Kidney (tissue), 14 donors: ENCODE measurements around the gene ULK3. TPM values are rescaled to one million over a fixed set of nuclear protein-coding genes. Genes with fewer than 3 reads are reported as not detected.

Experiments used
- DNase-seq, 5 donors: peaks; one replicate each; pipeline ENCODE4 v3.0.0-alpha.2; 2013 to 2020
- FAIRE-seq: peaks from 2 replicates; lab custom pipeline; 2012; peaks lifted over from hg19 to GRCh38; lab: Jason Lieb, UNC
- H3K27ac ChIP-seq, 2 donors: one replicate each; pipeline ENCODE4 v1.7.0; 2013; ENCODE audit warnings: low read depth in 2 of 2, low read length in 2 of 2, inconsistent platforms in 1 of 2
- H3K27me3 ChIP-seq: one replicate; pipeline ENCODE4 v1.7.1; 2013; ENCODE audit warnings: low read length, inconsistent platforms; ENCODE audit not compliant: control insufficient read depth, insufficient read depth
- H3K36me3 ChIP-seq, 3 donors: one replicate each; pipeline versions ENCODE4 v1.7.0 to v1.7.1; 2013; ENCODE audit warnings: low read length in 3 of 3, control low read depth in 1 of 3, inconsistent platforms in 1 of 3; ENCODE audit not compliant: insufficient read depth in 3 of 3, control insufficient read depth in 2 of 3
- H3K4me1 ChIP-seq, 3 donors: one replicate each; pipeline versions ENCODE4 v1.7.0 to v1.7.1; 2013; ENCODE audit warnings: low read length in 3 of 3, inconsistent platforms in 1 of 3, low read depth in 1 of 3; ENCODE audit not compliant: control insufficient read depth in 2 of 3, insufficient read depth in 2 of 3
- H3K4me3 ChIP-seq, 3 donors: one replicate each; pipeline versions ENCODE4 v1.7.0 to v1.8.1; 2013; ENCODE audit warnings: low read length in 3 of 3, control low read depth in 1 of 3, inconsistent platforms in 1 of 3
- H3K9ac ChIP-seq, 3 donors: one replicate each; pipeline versions ENCODE4 v1.7.0 to v1.7.1; 2013; ENCODE audit warnings: low read length in 3 of 3, control low read depth in 1 of 3, inconsistent platforms in 1 of 3
- H3K9me3 ChIP-seq, 3 donors: one replicate each; pipeline versions ENCODE4 v1.7.0 to v1.7.1; 2013; ENCODE audit warnings: low read length in 3 of 3, control low read depth in 1 of 3, inconsistent platforms in 1 of 3; ENCODE audit not compliant: control insufficient read depth in 2 of 3, insufficient read depth in 1 of 3
- intact Hi-C: fragments of 100-400 bp; cut with DNase I; formaldehyde crosslinking; loops from one replicate; pipeline ENCODE4 v1.11.1; 2022
- polyA plus RNA-seq: library from polyadenylated mRNA; stranded (reverse); fragments of 350-450 nt; fragmentation: Illumina TruSeq; extraction: RNeasy Lipid Tissue Mini Kit (QIAGEN cat#74804); gene quantifications from one replicate; pipeline ENCODE4 v1.2.3, GENCODE V29; 2014; ENCODE audit warnings: low read depth, low replicate concordance; ENCODE audit not compliant: insufficient read depth
- total RNA-seq: library from RNA; stranded (reverse); fragmentation: NEBNext Ultra II Directional; extraction: Animal tissue kit (Norgen Biotek cat#: 25700); gene quantifications from one replicate; pipeline ENCODE4 v1.2.1, GENCODE V29; 2021
- TF ChIP-seq, protein P1 (sequence below): IDR thresholded peaks from 3 replicates; pipeline ENCODE4 v1.5.1; 2012; ENCODE audit warnings: mild to moderate bottlenecking, moderate library complexity, borderline replicate concordance; ENCODE audit not compliant: insufficient read depth; ENCODE audit errors: extremely low read depth
- donor health status: control.
- donor health status: control.
- donor health status: control.
- donor health status: control.
- donor health status: control.
- donor health status: DM: yes; HTN: yes; CAD: no.
- donor health status: Normal renal cell carcinoma (clear cell type).

The ULK3 gene
- total and polyA plus RNA-seq, 2 donors from 2014 or later: 34.5 to 36.1 TPM

GRCh38 chr15:74869726-74870407, 26.9 kb upstream of the ULK3 start:
- DNase-seq: peak in 3 of 5 donors; percentile 31 to 69 (median 47)
- intact Hi-C loops: no loop called here
- peak overlapping the region; percentile 81 to 82 for H3K27ac ChIP-seq
- peaks cover 8 to 47% (median 45%) of the 10 kb centered on the region in 3 donors for H3K4me1 ChIP-seq
- H3K36me3 ChIP-seq: no peaks in the 10 kb centered on the region
- no peak for FAIRE-seq
- H3K4me3 ChIP-seq: peak overlapping the region in 2 of 3 donors; percentile 39 to 56
- TF ChIP-seq, protein P1, sequence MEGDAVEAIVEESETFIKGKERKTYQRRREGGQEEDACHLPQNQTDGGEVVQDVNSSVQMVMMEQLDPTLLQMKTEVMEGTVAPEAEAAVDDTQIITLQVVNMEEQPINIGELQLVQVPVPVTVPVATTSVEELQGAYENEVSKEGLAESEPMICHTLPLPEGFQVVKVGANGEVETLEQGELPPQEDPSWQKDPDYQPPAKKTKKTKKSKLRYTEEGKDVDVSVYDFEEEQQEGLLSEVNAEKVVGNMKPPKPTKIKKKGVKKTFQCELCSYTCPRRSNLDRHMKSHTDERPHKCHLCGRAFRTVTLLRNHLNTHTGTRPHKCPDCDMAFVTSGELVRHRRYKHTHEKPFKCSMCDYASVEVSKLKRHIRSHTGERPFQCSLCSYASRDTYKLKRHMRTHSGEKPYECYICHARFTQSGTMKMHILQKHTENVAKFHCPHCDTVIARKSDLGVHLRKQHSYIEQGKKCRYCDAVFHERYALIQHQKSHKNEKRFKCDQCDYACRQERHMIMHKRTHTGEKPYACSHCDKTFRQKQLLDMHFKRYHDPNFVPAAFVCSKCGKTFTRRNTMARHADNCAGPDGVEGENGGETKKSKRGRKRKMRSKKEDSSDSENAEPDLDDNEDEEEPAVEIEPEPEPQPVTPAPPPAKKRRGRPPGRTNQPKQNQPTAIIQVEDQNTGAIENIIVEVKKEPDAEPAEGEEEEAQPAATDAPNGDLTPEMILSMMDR: no peak
- H3K27me3 ChIP-seq: no peaks in the 10 kb centered on the region
- H3K9ac ChIP-seq: peak overlapping the region in 2 of 3 donors; percentile 19 to 75
- H3K9me3 ChIP-seq: no peaks in the 10 kb centered on the region

DNA sequence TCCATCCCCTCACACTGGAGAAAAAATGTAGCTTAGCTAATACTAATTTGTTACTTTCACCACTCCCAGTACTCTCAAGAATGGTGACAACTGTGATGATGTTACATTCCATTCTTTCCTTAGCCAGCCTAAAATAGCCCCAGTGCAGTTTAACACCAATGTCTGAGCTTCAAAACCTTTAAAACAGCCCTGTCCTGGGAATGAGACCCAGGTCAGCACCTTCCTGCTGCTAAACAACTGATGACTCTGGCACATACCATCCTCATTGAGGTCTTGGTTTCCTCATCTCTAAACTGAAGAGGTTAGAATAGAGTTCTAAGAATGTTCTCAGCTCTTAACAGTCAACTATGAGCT, 26.4 kb upstream of the ULK3 start:
- H3K9me3 ChIP-seq: no peaks in the 10 kb centered on the region
- intact Hi-C loops: no loop called here
- H3K27ac ChIP-seq: peak overlapping the region; percentile 81 to 82
- H3K4me1 ChIP-seq: peaks cover 8 to 50% (median 45%) of the 10 kb centered on the region in 3 donors
- peak overlapping the region in 2 of 3 donors; percentile 19 to 56 for H3K4me3 ChIP-seq
- no peak overlapping the region for H3K9ac ChIP-seq
- DNase-seq: no peak
- TF ChIP-seq, protein P1: no peak
- FAIRE-seq: no peak
- H3K27me3 ChIP-seq: no peaks in the 10 kb centered on the region
- no peaks in the 10 kb centered on the region for H3K36me3 ChIP-seq

DNA sequence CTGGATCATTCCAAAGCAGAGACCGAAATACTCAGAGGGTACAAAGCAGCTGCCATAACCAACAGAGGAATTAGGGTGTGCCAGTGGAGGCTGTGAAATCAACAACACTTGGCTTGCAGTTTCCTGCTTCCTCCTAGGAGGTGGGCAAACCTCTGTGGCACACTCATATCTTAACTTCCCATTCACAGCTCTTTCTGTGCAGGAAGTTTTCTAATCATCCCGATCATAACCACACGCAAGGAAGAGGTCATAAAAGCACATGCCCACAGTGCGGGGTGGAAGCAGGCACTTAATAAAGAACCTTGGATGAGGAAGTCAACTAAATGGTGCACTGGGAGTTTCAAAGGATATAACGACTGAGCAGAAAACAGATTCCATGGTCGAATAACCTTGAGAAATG, 25.1 kb upstream of the ULK3 start:
- peak overlapping the region in 1 of 3 donors; percentile 9 for H3K4me3 ChIP-seq

More for the DNA sequence above, 25.1 kb upstream of the ULK3 start:
- Histone ChIP-seq H3K27me3 (no peaks in the 10 kb centered on the region), H3K27ac (peak overlapping the region; percentile 68 to 80), H3K4me1 (peaks cover 8 to 48% (median 41%) of the 10 kb centered on the region in 3 donors), H3K9me3 (no peaks in the 10 kb centered on the region), H3K36me3 (no peaks in the 10 kb centered on the region), H3K9ac (peak overlapping the region in 1 of 3 donors; percentile 13)
- no peak for FAIRE-seq
- DNase-seq: no peak
- intact Hi-C loops: no loop called here
- TF ChIP-seq, protein P1: no peak
